T-helper 2 cell (primary cell): ENCODE results near the gene CERS5.
"Not testable (repeated sequence)": the region's sequence is repeated elsewhere in the genome, so short reads cannot be mapped to it uniquely, and the experiment has no call there.

Experiments used
- DNase-seq, 5 experiments: peaks; one replicate each; pipeline versions ENCODE4 v3.0.0 to v3.0.0-alpha.2; 2012 to 2022

The CERS5 gene

GRCh38 chr12:50186681-50187080 is 19.5 kb upstream of the CERS5 start:
- DNase-seq = no peak

GRCh38 chr12:50185970-50186663 is 18.9 kb upstream of the CERS5 start:
- DNase-seq = peak in 1 of 5 experiments; percentile 64

- no peak for DNase-seq
These were observed 18.2 kb upstream of the CERS5 start for GRCh38 chr12:50185301-50185895.

- no peak for DNase-seq
These were observed 17.1 kb upstream of the CERS5 start for GRCh38 chr12:50184261-50184660.

- DNase-seq = no peak
These were observed 15.3 kb upstream of the CERS5 start for GRCh38 chr12:50182461-50182860.

- no peak for DNase-seq
These were observed 14.5 kb upstream of the CERS5 start for GRCh38 chr12:50181691-50182090.

GRCh38 chr12:50175716-50176026 is 8.5 kb upstream of the CERS5 start:
- DNase-seq = no peak

- peak in 2 of 5 experiments; percentile 24 to 49 for DNase-seq
These were observed 8.0 kb upstream of the CERS5 start for GRCh38 chr12:50174971-50175715.

- DNase-seq = peak in 2 of 5 experiments; percentile 18 to 26
These were observed 445 bp downstream of the CERS5 start for GRCh38 chr12:50166799-50167048.

- DNase-seq = no peak
These were observed 2.2 kb downstream of the CERS5 start for GRCh38 chr12:50164963-50165362.

- no peak for DNase-seq
These were observed 4.9 kb downstream of the CERS5 start for GRCh38 chr12:50162230-50162629.

GRCh38 chr12:50160643-50161042 is 6.5 kb downstream of the CERS5 start:
- DNase-seq = no peak

- DNase-seq = peak in 1 of 5 experiments; percentile 49
These were observed 9.9 kb downstream of the CERS5 start for GRCh38 chr12:50157259-50157658.

- DNase-seq = no peak
These were observed 10.5 kb downstream of the CERS5 start for GRCh38 chr12:50156641-50157040.

- not testable (repeated sequence) for DNase-seq
These were observed 12.2 kb downstream of the CERS5 start for GRCh38 chr12:50154947-50155346.

GRCh38 chr12:50151047-50151687 is 16.0 kb downstream of the CERS5 start:
- no peak for DNase-seq

GRCh38 chr12:50149311-50149710 is 17.9 kb downstream of the CERS5 start:
- peak in 1 of 5 experiments; percentile 56 for DNase-seq

GRCh38 chr12:50148011-50148410 is 19.2 kb downstream of the CERS5 start:
- DNase-seq = not testable (repeated sequence)

GRCh38 chr12:50147281-50147680 is 19.9 kb downstream of the CERS5 start:
- no peak for DNase-seq

GRCh38 chr12:50145439-50145838 is 21.7 kb downstream of the CERS5 start:
- no peak for DNase-seq

- DNase-seq = no peak
These were observed 24.2 kb downstream of the CERS5 start for GRCh38 chr12:50142993-50143392.

GRCh38 chr12:50132505-50133135 is 34.5 kb downstream of the CERS5 start:
- peak in 2 of 5 experiments; percentile 7 to 73 for DNase-seq

- DNase-seq = no peak
These were observed 37.9 kb downstream of the CERS5 start for GRCh38 chr12:50129290-50129689.
